ENCODE results near the gene GON7. TPM values are rescaled to one million over a fixed set of nuclear protein-coding genes. Genes with fewer than 3 reads are reported as not detected.

GON7 gene
- total and polyA plus RNA-seq, 12 donors, result 9.4 to 34.9 (median 18.0) TPM

GRCh38 chr14:93201155-93201704, 5.6 kb downstream of the GON7 start:
- TF ChIP-seq POLR2A (IDR thresholded peaks at IDR 0.05) (no peak), CTCF (IDR thresholded peaks at IDR 0.05) (no peak)
- H3K36me3 ChIP-seq (replicated peaks in 1 of 2), result no peaks in the 10 kb centered on the region
- H3K4me1 ChIP-seq (replicated peaks in 1 of 2), result peaks cover 0 to 6% of the 10 kb centered on the region in 2 donors
- DNase-seq, result no peak
- H3K27me3 ChIP-seq, result no peaks in the 10 kb centered on the region
- no peaks in the 10 kb centered on the region for H3K9me3 ChIP-seq (replicated peaks in 1 of 3)
- H3K4me3 ChIP-seq, result no peak overlapping the region
- H3K27ac ChIP-seq, result no peak overlapping the region
- intact Hi-C loops (cut with DNase I), result no loop called here
- WGBS, 4 donors, result 66 to 86% (median 81%) methylated on average over 7 of the region's 7 CpGs

- no peak for DNase-seq
- 91 to 97% (median 95%) methylated on average over 5 of the region's 5 CpGs for WGBS, 4 donors
- Histone ChIP-seq H3K9me3 (replicated peaks in 1 of 3) (no peaks in the 10 kb centered on the region), H3K27ac (no peak overlapping the region), H3K27me3 (no peaks in the 10 kb centered on the region), H3K4me3 (no peak overlapping the region), H3K4me1 (replicated peaks in 1 of 2) (no peaks in the 10 kb centered on the region), H3K36me3 (replicated peaks in 1 of 2) (no peaks in the 10 kb centered on the region)
- TF ChIP-seq CTCF (IDR thresholded peaks at IDR 0.05), result no peak
- no peak for TF ChIP-seq POLR2A (IDR thresholded peaks at IDR 0.05)
- intact Hi-C loops (cut with DNase I), result no loop called here
Observed at GRCh38 chr14:93200553-93200952, 6.3 kb downstream of the GON7 start.

GRCh38 chr14:93199031-93199430, 7.8 kb downstream of the GON7 start:
- Histone ChIP-seq H3K36me3 (replicated peaks in 1 of 2) (no peaks in the 10 kb centered on the region), H3K27ac (no peak overlapping the region), H3K9me3 (replicated peaks in 1 of 3) (no peaks in the 10 kb centered on the region), H3K27me3 (no peaks in the 10 kb centered on the region), H3K4me3 (no peak overlapping the region), H3K4me1 (replicated peaks in 1 of 2) (no peaks in the 10 kb centered on the region)
- 75 to 97% (median 94%) methylated on average over 4 of the region's 4 CpGs for WGBS, 4 donors
- TF ChIP-seq POLR2A (IDR thresholded peaks at IDR 0.05) (no peak), CTCF (IDR thresholded peaks at IDR 0.05) (no peak)
- DNase-seq, result no peak
- intact Hi-C loops (cut with DNase I), result no loop called here

GRCh38 chr14:93195316-93195999, 11.4 kb downstream of the GON7 start:
- TF ChIP-seq CTCF (IDR thresholded peaks at IDR 0.05), result no peak
- no peak for TF ChIP-seq POLR2A (IDR thresholded peaks at IDR 0.05)
- no peaks in the 10 kb centered on the region for H3K27me3 ChIP-seq
- no peaks in the 10 kb centered on the region for H3K36me3 ChIP-seq (replicated peaks in 1 of 2)
- H3K9me3 ChIP-seq (replicated peaks in 1 of 3), result no peaks in the 10 kb centered on the region
- WGBS, 4 donors, result 88 to 100% (median 94%) methylated on average over 1 of the region's 1 CpG
- intact Hi-C loops (cut with DNase I), result no loop called here
- H3K4me3 ChIP-seq, result no peak overlapping the region
- no peak for DNase-seq
- H3K27ac ChIP-seq, result no peak overlapping the region
- H3K4me1 ChIP-seq (replicated peaks in 1 of 2), result no peaks in the 10 kb centered on the region
